HEK293T (cell line): ENCODE data around the gene ZNRF3.

Source experiments
- ARNT ChIP-seq: fragments of 450-650 bp; IDR thresholded peaks from 2 replicates; pipeline ENCODE4 v1.6.1; 2017; ENCODE audit warnings: mild to moderate bottlenecking
- SP1 ChIP-seq: fragments of 450-650 bp; IDR thresholded peaks from 2 replicates; pipeline ENCODE4 v1.6.1; 2017

DNA sequence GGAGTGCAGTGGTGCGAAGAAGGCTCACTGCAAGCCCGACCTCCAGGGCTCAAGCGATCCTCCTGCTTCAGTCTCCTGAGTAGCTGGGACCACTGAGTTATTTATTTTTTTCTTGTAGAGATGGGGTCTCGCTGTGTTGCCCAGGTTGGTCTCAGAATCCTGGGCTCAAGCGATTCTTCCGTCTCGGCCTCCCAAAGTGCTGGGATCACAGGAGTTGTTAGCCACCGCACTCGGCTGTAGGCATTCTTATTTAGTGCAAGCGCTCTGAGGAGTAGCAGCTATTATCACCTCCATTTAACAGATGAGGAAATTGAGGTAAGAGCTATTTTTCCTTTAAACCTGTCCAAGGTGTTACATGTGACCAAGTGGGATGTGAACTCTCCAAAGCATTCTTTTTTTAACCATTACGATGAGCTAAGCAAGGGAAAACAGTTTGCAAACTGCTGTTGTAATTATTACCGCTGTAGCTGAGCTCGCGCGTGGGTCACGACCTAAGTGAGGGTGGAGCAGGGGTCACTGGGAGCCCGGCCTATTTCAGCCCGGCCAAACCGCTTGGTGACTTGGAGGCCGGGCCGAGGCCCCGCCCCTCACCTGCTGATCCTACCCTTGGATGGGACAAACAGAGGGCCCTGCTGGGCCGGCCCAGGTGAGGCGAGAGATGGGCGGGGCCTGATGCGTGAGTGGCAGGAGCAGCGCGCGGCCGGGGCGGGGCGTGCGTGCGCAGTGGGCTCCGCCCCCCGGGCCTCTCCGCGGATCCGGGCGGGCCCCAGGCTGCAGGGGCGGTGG lies 189.0 kb downstream of the ZNRF3 start:
- TF ChIP-seq SP1 (no peak), ARNT (no peak)
